C4-2B (cell line): ENCODE data around the gene COBL.

Source experiments
- CTCF ChIP-seq: fragments of 450-650 bp; conservative IDR thresholded peaks from 2 replicates; pipeline ENCODE4 v1.5.1; 2017; ENCODE audit warnings: mild to moderate bottlenecking
- ZFX ChIP-seq: fragments of 450-650 bp; IDR thresholded peaks from 2 replicates; pipeline ENCODE4 v1.6.1; 2017

GRCh38 chr7:50977421-50977820 lies 339.2 kb downstream of the COBL start:
- TF ChIP-seq CTCF (no peak), ZFX (no peak)
